ENCODE measurements around the gene HEPACAM2. TPM values are rescaled to one million over a fixed set of nuclear protein-coding genes. Genes with fewer than 3 reads are reported as not detected.

HEPACAM2 gene
- total RNA-seq, 1 donor from 2014 or later = not detected

DNA sequence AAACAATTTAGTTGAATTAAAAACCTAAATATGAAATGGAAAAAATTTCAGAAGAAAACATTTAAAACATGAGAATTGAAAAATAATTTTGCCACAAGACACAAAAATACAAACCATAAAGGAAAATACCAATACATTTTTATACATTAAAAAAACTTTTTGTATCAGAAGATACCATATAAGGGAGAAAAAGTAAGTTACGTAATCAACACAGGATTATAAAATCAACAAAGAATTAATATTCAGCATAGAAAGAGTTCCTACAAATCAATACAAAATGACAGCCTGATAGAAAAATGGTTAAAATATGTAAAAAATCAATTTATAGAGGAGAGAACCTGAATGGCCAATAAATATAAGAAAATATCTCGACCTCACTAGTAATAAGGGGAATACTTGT, 61.5 kb downstream of the HEPACAM2 start:
- Mint-ChIP-seq H3K27ac (ENCODE audit: unreplicated experiment) (no peak overlapping the region), H3K27me3 (ENCODE audit: unreplicated experiment) (peaks cover 5% of the 10 kb centered on the region), H3K9me3 (ENCODE audit: unreplicated experiment) (peaks cover 6% of the 10 kb centered on the region), H3K36me3 (ENCODE audit: unreplicated experiment) (no peaks in the 10 kb centered on the region), H3K4me1 (ENCODE audit: low read depth, unreplicated experiment) (no peaks in the 10 kb centered on the region), H3K4me3 (ENCODE audit: unreplicated experiment) (no peak overlapping the region)
- DNase-seq = no peak
- TF ChIP-seq, protein P1, sequence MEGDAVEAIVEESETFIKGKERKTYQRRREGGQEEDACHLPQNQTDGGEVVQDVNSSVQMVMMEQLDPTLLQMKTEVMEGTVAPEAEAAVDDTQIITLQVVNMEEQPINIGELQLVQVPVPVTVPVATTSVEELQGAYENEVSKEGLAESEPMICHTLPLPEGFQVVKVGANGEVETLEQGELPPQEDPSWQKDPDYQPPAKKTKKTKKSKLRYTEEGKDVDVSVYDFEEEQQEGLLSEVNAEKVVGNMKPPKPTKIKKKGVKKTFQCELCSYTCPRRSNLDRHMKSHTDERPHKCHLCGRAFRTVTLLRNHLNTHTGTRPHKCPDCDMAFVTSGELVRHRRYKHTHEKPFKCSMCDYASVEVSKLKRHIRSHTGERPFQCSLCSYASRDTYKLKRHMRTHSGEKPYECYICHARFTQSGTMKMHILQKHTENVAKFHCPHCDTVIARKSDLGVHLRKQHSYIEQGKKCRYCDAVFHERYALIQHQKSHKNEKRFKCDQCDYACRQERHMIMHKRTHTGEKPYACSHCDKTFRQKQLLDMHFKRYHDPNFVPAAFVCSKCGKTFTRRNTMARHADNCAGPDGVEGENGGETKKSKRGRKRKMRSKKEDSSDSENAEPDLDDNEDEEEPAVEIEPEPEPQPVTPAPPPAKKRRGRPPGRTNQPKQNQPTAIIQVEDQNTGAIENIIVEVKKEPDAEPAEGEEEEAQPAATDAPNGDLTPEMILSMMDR (IDR thresholded peaks at IDR 0.05; ENCODE audit: partially characterized antibody, unreplicated experiment) = no peak

GRCh38 chr7:93161181-93161762, 65.0 kb downstream of the HEPACAM2 start:
- H3K4me3 Mint-ChIP-seq (ENCODE audit: unreplicated experiment) = no peak overlapping the region
- H3K4me1 Mint-ChIP-seq (ENCODE audit: low read depth, unreplicated experiment) = no peaks in the 10 kb centered on the region
- TF ChIP-seq, protein P1 (IDR thresholded peaks at IDR 0.05; ENCODE audit: partially characterized antibody, unreplicated experiment) = no peak
- no peak for DNase-seq
- H3K27ac Mint-ChIP-seq (ENCODE audit: unreplicated experiment) = no peak overlapping the region
- H3K36me3 Mint-ChIP-seq (ENCODE audit: unreplicated experiment) = no peaks in the 10 kb centered on the region
- no peaks in the 10 kb centered on the region for H3K9me3 Mint-ChIP-seq (ENCODE audit: unreplicated experiment)
- H3K27me3 Mint-ChIP-seq (ENCODE audit: unreplicated experiment) = no peaks in the 10 kb centered on the region

DNA sequence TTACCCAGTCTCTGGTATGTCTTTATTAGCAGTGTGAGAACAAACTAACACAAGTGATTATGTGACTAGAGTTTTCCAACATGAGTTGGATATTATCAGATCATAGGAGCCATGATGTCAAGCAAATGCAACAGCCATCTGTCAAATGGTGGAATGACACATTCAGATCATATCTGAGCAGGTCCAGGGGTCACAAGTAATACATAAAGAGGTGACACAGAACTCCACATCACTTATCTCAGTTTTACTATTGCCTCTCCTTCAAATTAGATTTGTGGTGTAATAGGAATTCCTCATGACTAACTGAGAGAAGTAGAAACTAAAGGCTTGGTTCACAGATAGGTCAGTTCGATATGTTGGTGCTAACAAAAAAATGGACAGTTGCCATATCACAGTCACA, 65.9 kb downstream of the HEPACAM2 start:
- no peaks in the 10 kb centered on the region for H3K4me1 Mint-ChIP-seq (ENCODE audit: low read depth, unreplicated experiment)
- TF ChIP-seq, protein P1 (IDR thresholded peaks at IDR 0.05; ENCODE audit: partially characterized antibody, unreplicated experiment) = no peak
- no peak overlapping the region for H3K27ac Mint-ChIP-seq (ENCODE audit: unreplicated experiment)
- H3K9me3 Mint-ChIP-seq (ENCODE audit: unreplicated experiment) = no peaks in the 10 kb centered on the region
- no peak overlapping the region for H3K4me3 Mint-ChIP-seq (ENCODE audit: unreplicated experiment)
- DNase-seq = no peak
- H3K27me3 Mint-ChIP-seq (ENCODE audit: unreplicated experiment) = no peaks in the 10 kb centered on the region
- no peaks in the 10 kb centered on the region for H3K36me3 Mint-ChIP-seq (ENCODE audit: unreplicated experiment)

DNA sequence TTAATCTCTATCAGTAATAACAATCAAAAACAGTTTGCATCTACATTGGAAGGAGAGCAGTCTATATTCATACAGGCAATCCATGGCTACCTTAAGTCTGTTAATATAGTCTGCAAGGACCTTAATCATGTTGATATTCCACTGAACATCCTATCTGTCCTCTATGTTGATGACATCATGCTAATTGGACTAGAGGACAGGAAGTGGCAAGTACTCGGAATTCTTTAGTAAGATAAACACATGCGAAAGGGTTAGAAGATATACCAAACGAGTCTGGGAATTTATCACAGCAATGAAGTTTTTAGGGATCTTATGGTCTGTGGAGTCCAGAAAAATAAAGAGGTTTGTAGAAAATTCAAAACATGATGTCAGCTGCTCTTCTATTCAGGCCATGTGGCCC, 66.8 kb downstream of the HEPACAM2 start:
- Mint-ChIP-seq H3K4me1 (ENCODE audit: low read depth, unreplicated experiment) (no peaks in the 10 kb centered on the region), H3K27ac (ENCODE audit: unreplicated experiment) (no peak overlapping the region), H3K4me3 (ENCODE audit: unreplicated experiment) (no peak overlapping the region), H3K9me3 (ENCODE audit: unreplicated experiment) (no peaks in the 10 kb centered on the region), H3K27me3 (ENCODE audit: unreplicated experiment) (no peaks in the 10 kb centered on the region), H3K36me3 (ENCODE audit: unreplicated experiment) (no peaks in the 10 kb centered on the region)
- TF ChIP-seq, protein P1 (IDR thresholded peaks at IDR 0.05; ENCODE audit: partially characterized antibody, unreplicated experiment) = no peak
- no peak for DNase-seq

DNA sequence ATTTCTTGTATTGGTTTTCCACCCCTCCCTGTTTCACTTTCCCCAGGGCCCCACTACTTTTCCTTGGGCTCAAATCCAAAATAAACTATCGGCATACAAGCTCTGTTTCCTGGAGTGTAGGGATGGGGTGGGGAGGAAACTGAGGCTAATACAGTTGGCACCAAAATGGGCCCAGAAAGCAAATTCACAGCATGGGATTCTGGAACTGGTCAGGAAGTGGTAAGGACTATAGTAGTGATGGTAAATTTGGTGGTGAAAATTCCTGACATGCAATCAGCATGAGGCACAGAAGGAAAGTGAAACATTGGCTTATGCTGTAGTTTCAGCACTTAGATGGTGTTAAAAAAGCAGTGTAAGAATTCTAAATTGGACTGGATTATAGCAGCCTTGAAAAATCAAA, 69.4 kb downstream of the HEPACAM2 start:
- Mint-ChIP-seq H3K9me3 (ENCODE audit: unreplicated experiment) (no peaks in the 10 kb centered on the region), H3K4me3 (ENCODE audit: unreplicated experiment) (no peak overlapping the region), H3K27ac (ENCODE audit: unreplicated experiment) (no peak overlapping the region), H3K4me1 (ENCODE audit: low read depth, unreplicated experiment) (no peaks in the 10 kb centered on the region), H3K27me3 (ENCODE audit: unreplicated experiment) (no peaks in the 10 kb centered on the region), H3K36me3 (ENCODE audit: unreplicated experiment) (no peaks in the 10 kb centered on the region)
- TF ChIP-seq, protein P1 (IDR thresholded peaks at IDR 0.05; ENCODE audit: partially characterized antibody, unreplicated experiment) = no peak
- DNase-seq = no peak

Measured in glutamatergic neuron (in vitro differentiated cells).